Epithelial cell of proximal tubule (primary cell): Measurements from ENCODE around the gene TSPAN17. TPM values are rescaled to one million over a fixed set of nuclear protein-coding genes. Genes with fewer than 3 reads are reported as not detected.
"Not testable (repeated sequence)": the region's sequence is repeated elsewhere in the genome, so short reads cannot be mapped to it uniquely, and the experiment has no call there.

ENCODE experiments used
- DNase-seq: peaks from one replicate; pipeline ENCODE4 v3.0.0-alpha.2; 2011; ENCODE audit warnings: low read depth
- H3K4me3 ChIP-seq: 2 replicates; pipeline ENCODE4 v1.5.1; 2011; ENCODE audit warnings: low read depth, mild to moderate bottlenecking, low read length
- CTCF ChIP-seq: conservative IDR thresholded peaks from 2 replicates; pipeline ENCODE4 v1.5.1; 2012; ENCODE audit warnings: low read depth, mild to moderate bottlenecking, low read length
- total RNA-seq: library from RNA; depleted of rRNA; stranded (reverse); fragments of >200 nt; gene quantifications from 2 replicates; pipeline ENCODE4 v1.2.3, GENCODE V29; 2015

The TSPAN17 gene
- total RNA-seq: 29.1 and 40.2 TPM in 2 replicates

- peak; percentile 41 for TF ChIP-seq CTCF
- H3K4me3 ChIP-seq: peak within 1 kb of the TSS; percentile 92
- DNase-seq: peak; percentile 61
Observed at GRCh38 chr5:176647030-176647842, at the start of gene TSPAN17. TSS of gene TSPAN17 (plus strand) at chr5:176647484. CDS start at chr5:176647616, 132 bp downstream.

DNA sequence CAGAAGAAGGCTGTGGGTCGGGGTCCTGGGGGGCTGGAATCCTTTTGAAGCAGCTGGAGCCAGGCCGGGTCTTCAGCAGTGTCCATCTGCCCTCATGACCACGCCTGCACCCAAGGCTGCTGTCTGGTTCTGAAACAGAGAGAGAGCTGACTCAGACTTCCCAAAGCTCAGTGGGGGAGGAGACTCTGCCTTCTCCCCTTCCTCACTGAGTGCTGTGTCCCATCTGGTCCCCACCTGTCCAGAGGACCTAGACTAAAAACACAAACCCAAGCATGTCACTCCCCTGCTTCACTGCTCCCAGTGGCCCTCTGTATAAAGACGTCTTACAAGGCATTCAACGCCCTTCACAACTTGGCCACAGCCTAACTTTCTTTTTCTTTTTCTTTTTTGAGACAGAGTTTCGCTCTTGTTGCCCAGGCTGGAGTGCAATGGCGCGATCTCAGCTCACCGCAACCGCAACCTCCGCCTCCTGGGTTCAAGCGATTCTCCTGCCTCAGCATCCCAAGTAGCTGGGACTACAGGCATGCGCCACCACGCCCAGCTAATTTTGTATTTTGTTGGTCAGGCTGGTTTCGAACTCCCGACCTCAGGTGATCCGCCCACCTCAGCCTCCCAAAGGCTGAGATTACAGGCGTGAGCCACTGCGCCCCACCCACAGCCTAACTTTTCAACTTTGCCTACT lies 47.4 kb upstream of the TSPAN17 start:
- DNase-seq, H3K4me3 ChIP-seq: not testable (repeated sequence)

GRCh38 chr5:176601901-176602482 lies 45.3 kb upstream of the TSPAN17 start:
- H3K4me3 ChIP-seq: no peak overlapping the region
- no peak for TF ChIP-seq CTCF
- no peak for DNase-seq

GRCh38 chr5:176603091-176603490 lies 44.2 kb upstream of the TSPAN17 start:
- TF ChIP-seq CTCF: no peak
- no peak for DNase-seq

GRCh38 chr5:176606032-176606431 lies 41.3 kb upstream of the TSPAN17 start:
- DNase-seq: no peak
- TF ChIP-seq CTCF: no peak
- no peak overlapping the region for H3K4me3 ChIP-seq

More at GRCh38 chr5:176603091-176603490, 44.2 kb upstream of the TSPAN17 start:
- H3K4me3 ChIP-seq: no peak overlapping the region

- no peak overlapping the region for H3K4me3 ChIP-seq
- TF ChIP-seq CTCF: no peak
- no peak for DNase-seq
Observed at GRCh38 chr5:176606875-176607274, 40.4 kb upstream of the TSPAN17 start.

DNA sequence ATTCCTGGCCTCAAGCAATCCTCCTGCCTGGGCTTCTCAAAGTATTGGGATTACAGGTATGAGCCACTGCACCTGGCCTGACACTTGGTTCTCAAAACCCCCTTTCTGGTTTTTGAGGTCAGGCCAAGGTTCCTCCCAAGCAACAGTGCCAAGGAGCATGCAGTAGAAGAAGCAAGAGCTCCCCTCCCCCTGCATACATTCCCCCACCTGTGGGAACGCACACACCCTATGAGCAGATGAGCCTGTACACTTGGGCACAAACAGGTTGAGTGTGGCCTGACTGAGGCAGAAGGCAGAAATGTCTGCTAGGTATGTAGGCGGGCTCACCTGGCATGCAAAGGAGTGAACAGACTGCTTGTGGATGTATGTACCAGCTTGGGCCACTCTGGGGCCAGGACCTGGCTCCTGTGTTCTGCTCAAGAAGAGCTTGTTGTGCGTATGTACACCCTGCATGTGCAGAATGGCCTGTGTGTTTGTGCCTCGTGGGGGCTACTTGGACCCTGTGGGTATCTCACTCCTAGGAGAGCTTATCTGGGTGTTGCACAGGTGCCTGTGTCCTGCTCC lies 39.1 kb upstream of the TSPAN17 start:
- no peak for TF ChIP-seq CTCF
- DNase-seq: no peak
- no peak overlapping the region for H3K4me3 ChIP-seq
